Stimulated activated CD4-positive, alpha-beta T cell treated with anti-CD3 and anti-CD28 coated beads, Interleukin-15, amount 100 ng/mL, for 48 hours (primary cell): ENCODE results near the gene FAM83G.

ENCODE experiments used
- DNase-seq, 2 donors: peaks; one replicate each; pipeline ENCODE4 v3.0.0-alpha.2; 2020; ENCODE audit warnings: low read depth in 2 of 2

FAM83G gene

DNA sequence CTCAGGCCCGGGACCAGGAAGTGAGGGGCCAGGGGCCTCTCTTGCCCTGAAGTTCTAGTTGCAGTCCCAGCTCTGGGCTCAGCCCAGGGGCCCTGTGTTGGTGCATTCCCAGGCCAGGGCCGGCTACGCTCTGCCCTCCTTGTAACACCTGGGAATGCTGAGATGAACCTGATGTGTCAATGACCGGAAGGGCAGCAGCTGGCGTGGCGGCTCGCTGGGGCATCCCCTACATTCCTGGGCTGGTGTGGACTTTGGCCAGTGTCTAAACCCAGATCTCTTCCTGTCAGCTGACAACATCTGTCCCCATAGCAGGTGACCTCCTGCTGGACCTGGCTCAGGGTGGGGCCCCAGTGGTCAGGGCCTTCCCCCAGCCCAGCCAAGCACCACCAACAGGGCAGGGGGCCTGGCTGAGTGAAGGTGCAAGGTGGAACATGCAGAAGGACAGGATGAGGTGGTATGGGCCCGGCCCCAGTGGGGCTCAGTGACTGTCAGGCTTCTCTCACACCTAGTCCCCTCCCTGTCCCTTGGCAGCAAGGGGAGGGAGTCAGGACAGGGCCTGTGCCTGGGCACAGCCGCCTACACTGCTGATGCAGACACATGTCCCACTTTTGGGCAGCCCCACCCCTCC lies 15.9 kb downstream of the FAM83G start:
- DNase-seq: no peak

DNA sequence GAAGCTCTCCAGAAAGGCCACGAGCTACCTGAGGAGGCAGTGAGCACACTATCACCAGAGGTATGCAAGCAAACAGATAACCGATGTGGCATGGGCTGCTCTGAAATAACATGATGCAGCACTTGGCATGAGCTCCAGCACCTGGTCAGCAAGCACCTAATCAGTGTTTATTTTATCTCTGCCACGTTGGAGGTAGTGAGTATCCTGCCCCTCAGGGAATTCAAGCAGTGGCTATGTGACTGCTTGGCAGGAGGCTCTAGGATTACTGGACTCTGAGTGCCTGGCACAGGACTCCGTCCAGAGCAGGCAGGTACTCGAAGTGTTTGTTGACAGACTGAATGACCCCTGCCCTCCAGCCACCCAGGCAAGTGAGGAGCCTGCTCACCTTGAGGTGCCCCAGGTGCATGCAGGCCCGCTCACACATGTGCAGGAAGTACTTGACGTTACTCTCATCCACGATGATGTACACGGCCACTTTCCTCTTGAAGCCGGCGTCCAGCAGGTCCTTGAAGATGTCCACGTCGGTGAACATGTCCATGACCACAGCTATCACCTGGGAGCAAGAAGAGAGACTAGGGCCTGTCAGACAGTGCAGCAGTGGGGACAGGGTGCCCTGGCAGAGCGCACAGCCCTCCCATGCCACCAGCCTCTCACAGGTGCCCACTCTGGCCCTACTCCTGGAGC lies 16.6 kb downstream of the FAM83G start:
- DNase-seq: no peak

DNA sequence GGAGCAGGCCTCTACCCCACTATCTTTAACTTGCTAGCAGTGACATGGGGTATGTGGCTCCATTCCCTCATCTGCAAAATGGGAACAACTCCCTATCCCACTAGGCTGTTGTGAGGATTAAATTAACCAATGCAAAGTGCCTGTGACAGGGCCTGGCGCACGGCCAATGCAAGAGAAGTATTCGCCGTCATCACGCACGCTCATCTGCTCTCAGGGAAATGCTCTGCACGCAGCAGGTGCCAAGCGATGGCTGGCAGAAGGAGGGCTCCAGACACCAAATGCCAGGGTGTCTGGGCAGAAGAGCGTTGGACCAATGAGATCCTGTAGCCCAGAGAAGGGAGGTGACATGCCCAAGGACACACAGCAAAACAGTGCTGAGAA lies 17.3 kb downstream of the FAM83G start:
- no peak for DNase-seq

DNA sequence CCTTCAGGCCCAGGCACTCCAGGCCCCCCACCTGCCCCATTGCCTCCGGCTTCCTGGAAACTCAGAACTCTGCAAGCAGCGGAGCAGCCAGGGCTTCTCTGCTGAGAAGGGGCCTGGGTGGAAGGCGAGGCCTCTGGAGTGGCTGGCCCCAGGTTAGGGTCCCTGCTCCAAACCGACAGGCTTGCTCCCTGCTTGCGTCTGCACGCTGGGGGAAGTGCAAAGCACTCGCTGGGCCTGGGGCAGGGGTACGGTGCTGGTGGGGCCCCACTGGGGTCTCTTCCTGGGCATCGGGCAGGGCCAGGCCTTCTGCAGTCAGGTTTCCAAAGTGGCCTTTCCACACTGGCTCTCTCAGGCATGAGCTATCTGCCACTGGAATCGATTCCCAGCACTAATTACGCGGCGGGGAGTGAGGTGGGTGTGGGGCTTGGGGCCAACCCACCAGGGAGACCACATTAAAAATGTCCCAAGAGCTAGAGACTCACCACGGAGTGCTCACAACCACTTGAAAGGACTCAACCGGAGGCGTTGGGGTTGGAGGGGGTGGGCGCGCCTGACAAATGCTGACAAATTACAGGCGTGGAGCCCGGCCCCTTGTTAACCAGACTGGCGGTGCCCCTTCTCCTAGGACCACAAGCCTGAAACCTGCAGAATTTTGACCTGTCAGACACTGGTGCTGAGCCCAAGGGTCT lies 17.9 kb downstream of the FAM83G start:
- DNase-seq: no peak

DNA sequence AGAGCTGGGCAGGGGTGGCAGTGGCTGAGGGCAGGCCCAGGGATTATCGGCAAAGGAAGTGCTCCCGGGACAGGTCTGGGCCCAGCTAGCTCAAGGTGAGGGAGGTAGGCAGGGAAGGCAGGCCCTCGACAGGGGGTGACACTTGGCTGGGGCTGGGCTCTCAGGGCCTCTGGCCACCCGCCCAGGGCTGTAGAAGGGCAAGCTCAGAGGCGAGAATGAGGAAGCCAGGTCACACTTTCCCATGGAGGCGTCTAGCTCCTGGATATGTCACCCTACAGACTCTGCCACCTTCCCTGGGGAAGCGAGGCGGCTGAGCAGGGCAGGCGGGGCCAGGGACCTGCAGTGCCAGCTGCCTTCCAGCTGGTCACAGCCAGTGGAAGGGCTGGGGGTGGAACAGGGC lies 19.1 kb downstream of the FAM83G start:
- no peak for DNase-seq

DNA sequence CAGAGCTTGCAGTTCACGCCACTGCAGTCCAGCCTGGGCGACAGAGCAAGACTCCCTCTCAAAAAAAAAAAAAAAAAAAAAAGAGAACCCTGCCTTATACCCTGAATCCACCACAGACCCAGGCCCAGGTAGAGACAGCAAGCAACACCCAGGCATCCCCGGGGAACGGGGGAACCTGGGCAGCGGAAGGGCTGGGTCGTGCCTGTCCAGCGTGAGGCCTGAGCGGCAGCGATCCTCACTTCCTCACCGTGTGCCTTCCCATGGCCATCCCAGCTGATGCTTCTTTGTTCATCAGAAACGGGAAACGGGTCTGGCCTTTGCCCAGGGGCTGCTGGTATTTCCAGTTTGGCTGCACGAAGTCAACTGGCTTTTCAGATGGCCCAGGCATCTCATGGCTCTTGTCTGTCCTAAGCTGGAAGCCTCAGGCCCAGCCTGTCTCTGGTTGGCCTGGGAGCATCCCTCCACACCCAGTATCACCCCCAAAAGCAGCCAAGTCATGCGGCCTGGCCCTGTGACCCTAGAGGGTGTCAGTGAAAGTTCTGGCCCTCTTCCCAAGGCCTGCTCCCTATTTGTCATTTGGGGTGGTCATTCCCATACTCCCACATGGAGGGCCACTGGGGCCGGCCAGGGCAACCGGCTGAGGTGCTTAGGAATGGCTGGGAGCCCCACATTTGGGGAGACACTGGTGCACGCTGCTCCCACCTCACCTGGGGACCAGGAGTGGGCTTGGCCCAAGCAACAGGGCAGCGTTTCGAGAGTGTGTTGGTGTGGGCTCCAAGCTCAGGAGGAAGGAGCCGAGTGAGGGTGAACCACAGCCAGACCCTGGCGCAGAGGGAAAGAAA lies 20.1 kb downstream of the FAM83G start:
- DNase-seq: no peak

DNA sequence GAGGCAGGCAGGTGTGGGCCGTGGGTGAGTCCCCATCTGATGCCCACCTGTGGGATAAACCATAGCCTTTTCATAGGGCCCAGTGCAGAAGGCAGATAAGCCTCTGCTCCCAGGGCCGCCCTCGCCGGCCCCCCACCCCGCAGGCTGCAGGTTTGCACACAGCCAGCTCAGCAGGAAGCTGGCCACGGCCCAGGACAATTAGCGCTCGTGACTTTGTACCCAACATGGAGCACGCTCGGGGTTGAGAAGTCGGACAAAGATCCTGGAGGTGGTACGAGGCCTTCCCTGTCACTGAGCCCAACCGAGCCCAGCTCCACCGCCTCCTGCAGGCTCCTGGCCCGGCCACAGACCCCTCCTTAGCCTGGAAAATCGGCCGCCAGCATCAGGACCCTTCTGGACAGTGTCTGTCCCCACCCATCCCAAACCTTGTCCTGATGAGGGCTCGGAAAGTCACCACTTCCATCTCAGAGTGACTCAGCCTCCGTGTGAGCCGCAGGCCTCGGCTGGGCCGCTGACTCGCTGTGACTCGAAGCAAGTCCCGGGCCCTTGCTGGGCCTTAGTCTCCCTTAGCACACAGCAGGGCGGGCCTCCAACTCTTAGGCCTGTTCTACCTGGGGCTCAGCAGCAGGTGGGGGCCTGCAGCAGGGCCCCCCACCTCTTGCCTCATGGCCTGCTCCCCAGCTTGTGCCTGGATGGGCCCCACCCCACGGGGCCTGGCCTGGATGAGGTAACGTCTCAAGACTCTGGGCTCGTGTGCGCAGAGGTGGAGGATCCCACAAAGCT lies 22.7 kb downstream of the FAM83G start:
- DNase-seq: peak in 1 of 2 donors; percentile 25

DNA sequence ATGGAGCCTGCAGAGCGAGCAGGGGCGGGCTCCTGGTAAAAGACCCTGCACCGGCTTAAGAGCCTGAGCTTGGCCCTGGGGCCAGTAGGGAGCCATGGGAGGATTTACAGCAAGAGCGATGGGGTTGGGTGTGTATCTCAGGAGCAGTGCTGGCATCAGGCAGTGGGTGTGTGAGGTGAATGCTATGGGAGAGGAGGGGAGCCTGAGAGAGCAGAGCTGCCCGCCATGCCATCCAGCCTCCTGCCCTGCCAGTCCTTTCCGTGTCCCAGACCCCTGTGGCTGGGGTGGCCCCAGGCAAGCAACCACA lies 23.3 kb downstream of the FAM83G start:
- no peak for DNase-seq

DNA sequence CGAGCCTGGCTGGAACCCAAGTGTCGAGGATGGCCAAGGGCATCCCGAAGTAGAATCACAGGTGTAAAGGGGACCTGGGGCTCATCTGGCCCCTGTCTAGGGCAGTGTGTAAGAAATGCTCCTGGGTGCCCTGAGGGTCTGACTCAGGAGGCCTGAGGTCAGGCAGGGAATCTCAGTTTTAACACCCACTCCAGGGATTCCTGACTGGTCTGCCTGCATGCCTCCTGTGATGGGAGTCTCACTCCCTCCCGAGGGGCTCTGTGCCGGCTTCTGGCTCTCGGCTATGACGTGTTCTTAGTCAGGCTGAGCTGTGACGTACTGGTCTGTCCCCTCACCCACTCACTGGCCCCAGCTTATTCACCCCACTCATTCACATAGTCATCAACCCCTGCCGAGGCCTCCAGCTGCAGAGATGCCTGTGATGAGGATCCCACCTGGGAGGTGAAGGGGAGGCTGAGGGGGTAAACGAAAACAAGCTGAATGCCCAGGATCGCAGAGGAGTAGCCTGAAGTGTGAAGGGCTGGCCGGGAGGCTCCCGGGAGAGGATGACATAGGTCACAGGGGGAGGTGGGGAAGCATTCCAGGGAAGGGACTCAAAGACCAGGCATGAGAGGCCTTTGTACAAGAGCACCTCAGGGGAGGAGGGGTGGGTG lies 23.8 kb downstream of the FAM83G start:
- no peak for DNase-seq

DNA sequence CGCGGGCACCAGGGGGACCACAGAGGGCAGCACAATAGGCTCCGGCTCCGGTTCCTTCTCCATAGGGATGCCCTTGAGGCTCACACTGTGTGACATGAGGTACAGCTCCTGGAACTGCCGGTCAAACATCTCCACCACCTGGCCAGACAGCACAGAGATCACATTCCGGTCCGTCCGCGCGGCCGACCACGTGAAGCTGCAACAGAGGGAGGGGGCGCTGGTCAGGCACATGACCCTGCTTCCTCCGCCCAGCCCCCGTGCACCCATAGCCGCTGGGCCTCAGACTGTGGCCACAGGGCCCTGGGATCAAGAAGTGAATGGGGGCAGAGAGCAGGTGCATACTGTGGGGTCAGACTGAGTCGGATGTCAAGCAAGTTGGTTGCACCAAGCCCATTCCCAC lies 25.9 kb downstream of the FAM83G start:
- DNase-seq: no peak

DNA sequence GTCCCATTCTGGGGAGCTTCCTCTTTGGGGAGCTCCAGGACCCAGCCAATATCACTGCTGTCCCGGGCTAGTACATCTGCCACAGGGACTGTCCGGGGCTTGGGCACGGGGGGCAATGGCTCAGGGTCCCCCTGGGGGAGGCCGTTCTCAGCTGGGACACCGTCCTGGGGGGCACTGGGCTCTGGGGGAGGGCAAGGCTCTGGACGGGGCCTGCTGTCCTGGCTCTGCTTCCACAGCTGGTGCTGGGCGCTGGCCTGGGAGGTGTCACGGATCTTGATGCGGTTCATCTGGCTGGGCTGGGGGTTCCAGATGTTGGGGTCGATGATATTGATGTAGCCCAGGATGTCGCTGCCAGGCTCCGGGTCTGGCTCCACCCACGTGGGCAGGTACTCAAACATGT lies 26.5 kb downstream of the FAM83G start:
- no peak for DNase-seq

DNA sequence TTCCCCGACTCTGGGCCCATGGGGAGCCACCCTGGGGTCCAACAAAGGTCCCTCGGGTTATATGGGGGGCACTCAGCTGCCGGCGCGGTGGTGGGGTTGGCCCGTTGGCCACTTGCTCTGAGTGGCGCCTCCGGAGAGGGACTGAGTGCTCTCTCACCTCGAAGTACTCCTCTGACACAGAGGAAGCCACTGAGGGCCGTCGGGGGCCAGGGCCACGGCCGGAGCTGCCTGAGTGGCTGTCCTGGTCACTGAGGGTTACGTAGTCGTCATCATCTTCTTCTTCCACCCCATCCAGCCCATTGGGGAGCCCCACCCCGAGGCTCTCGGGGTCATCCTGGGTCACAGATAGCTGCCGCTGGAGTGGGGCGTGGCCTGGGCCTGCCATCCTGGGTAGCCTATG lies 26.9 kb downstream of the FAM83G start:
- DNase-seq: no peak

DNA sequence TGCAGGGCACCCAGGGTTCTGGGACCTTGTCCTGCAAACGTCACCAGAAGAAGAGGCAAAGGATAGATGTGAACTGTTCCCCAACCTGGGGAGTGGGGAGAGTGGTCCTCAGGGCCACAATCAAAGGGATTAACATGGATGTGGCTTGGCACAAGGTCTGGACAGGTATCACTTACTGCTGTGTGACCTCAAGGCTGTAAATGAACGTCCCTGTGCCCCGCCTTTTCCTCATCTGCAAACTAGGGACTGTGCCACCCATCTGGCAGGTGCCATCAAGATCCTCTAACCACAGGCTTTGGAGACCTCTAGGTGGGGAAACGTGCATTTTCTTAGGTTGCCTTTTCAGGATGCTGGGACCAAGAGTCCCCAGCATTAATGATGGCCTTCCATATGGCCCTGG lies 27.5 kb downstream of the FAM83G start:
- DNase-seq: no peak

DNA sequence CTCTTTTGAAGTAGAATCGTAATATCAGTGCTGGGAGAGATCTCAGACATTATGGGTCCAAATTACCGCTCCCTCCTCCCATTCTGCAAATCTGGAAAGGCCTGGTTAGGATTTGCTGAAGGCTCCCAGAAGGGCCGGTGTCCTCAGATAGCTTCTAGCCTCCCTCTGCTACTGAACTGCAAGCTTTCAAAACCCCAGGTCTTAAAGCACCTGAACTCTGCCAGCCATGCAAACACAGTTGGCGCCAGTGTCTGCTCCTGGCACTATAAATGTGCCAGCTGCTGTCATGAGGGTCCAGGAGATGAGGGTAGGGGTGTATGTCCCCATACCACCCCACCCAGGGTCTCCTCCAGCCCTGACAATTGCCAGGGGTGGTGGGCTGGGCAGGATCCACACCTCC lies 28.4 kb downstream of the FAM83G start:
- no peak for DNase-seq

DNA sequence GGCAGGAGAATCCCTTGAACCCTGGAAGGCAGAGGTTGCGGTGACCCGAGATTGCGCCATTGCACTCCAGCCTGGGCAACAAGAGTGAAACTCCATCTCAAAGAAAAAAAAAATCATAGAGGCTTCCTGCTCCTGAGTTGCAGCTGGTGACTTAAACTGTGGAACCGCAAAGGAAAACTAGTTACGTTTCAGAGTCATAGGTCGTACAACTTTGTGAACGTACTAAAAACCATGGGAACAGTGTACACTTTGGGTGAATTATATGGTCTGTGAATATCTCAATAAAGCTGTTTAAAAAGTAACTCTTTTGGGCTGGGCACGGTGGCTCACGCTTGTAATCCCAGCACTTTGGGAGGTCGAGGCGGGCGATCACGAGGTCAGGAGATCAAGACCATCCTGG lies 29.0 kb downstream of the FAM83G start:
- DNase-seq: no peak

DNA sequence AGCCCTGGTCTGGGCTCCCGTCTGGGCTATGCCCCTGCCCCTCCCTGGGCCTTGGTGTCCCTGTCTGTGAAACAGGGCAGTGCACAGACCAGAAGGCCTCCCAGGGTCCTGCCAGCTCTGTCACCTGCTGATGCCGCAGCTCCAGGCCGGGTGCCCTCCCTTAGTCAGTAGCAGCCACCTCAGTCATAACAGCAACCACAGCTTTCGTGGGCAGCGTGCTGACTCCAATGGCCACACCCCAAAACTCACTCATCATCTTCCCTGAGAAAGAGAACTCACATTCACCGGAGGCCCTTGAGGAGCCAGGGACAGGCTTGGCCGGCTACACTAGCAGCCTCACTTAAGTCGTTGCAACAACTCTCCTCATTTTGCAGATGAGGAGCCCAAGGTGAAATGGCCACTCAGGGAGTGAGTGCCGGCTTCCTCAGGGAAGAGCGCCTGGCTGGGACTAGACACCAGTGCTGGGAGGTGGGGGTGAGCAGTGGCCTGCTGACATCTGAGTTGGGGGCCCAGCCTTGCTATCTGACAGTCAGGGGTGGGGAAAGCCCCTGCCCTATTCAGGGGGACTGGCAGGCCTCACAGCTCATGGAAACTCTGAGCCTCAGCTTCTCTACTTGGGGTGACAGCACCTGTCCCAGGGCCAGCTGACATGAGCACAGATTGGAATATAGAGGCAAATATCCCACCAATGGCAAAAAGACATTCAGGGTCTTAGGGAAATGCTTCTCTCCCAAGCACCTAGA lies 30.0 kb downstream of the FAM83G start:
- DNase-seq: peak; percentile 32

DNA sequence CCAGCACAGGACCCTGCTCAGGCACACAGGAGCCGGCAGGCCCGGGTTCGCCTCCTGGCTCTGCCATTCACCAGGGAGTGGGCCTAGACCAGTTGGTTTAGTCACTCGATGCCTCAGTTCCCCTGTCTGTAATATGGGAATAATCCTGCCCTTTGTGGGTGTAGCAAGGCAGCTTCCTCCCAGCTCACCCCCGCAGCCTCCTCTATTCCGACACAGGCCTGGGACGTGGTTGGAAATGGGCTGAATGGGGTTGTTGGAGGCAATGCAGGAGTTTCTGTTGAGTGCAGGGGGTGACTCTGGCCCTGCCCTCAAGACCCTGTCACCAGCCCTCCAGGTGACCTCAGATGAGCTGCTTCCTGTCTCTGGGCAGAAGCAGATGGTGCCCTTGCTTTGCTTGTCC lies 32.8 kb downstream of the FAM83G start:
- no peak for DNase-seq

DNA sequence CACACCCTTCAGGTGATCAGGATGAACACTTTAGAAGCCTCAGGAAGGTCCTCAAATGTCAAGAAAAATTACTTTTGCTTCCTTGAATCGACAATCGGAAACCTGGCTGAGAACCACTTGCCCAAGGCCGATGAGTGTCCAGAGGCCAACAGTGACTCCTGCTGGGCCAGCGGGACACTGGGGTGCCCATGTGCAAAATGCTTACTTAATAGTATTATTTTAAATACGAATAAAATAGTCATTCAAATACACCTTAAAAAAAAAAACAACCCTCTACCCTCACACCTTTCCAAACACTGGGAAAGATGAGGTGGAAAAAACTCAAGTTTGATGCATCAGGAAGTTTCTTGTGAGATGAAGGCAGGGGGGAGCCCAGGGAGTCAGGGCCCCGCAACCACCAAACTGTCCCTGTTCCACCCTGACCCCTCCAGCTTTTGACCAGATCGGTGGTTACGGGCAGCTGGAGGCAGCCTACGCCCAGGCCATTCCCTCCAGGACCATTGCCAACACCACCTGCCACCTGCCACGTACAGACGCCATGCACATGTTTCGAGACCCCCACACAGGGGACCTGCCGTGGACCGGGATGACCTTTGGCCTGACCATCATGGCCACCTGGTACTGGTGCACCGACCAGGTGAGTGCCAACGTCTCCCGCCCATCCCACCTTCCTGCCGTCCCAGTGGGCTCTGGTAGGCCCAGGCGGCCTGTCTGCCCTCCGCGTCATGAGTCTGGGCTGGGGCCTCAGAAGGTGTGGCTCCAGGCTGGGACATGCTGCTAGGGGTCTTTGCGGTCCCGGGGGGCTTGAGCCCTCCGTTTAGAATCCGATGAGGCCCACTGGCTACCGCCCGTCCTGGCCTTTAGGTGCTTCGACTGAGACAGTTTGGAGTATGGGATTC lies 33.7 kb downstream of the FAM83G start:
- no peak for DNase-seq
